Mesothelial cell of epicardium (in vitro differentiated cells): ENCODE data around the gene DFFA. TPM values are rescaled to one million over a fixed set of nuclear protein-coding genes. Genes with fewer than 3 reads are reported as not detected.

Experiments
- DNase-seq, 2 experiments: peaks; one replicate each; pipeline ENCODE4 v3.0.0; 2021; ENCODE audit warnings: low spot score in 2 of 2; ENCODE audit not compliant: unreplicated experiment in 2 of 2
- H3K27ac Mint-ChIP-seq: 2 replicates; pipeline ENCODE4 v1.8.0; 2021; ENCODE audit warnings: mixed read lengths
- H3K27me3 Mint-ChIP-seq: 2 replicates; pipeline ENCODE4 v1.8.0; 2021; ENCODE audit warnings: low read depth, mixed read lengths
- H3K36me3 Mint-ChIP-seq: 2 replicates; pipeline ENCODE4 v1.8.0; 2021; ENCODE audit warnings: mixed read lengths
- H3K4me1 Mint-ChIP-seq: 2 replicates; pipeline ENCODE4 v1.8.0; 2021; ENCODE audit warnings: mixed read lengths
- H3K4me3 Mint-ChIP-seq: 2 replicates; pipeline ENCODE4 v1.8.0; 2021; ENCODE audit warnings: mild to moderate bottlenecking, moderate library complexity, mixed read lengths
- H3K9me3 Mint-ChIP-seq: 2 replicates; pipeline ENCODE4 v1.8.0; 2021; ENCODE audit warnings: mixed read lengths
- total RNA-seq: library from RNA; stranded (reverse); gene quantifications from 3 replicates; pipeline ENCODE4 v1.2.1, GENCODE V29; 2021
- TF ChIP-seq, protein P1 (sequence below): fragments of 200-600 bp; sonication (generic); IDR thresholded peaks from one replicate; pipeline ENCODE4 v1.5.0; 2021; ENCODE audit warnings: antibody characterized with exemption; ENCODE audit not compliant: unreplicated experiment

Gene DFFA
- total RNA-seq, 1 donor from 2014 or later, result 51.4 TPM

DNA sequence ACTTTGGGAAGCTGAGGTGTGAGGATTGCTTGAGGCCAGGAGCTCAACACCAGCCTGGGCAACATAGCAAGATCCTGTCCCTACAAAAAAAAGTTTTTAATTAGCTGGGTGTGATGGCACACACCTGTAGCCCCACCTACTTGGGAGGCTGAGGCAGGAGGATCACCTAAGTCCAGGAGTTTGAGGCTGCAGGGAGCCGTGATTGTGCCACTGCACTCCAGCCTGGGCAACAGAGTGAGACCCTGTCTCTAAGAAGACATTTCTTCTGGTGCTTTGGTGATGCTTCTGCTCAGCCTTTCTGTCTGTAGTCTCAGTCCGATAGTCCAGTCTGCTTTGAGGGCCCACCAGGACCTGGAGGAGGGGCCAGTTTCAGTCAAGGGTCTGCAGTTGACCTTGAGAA is 65.1 kb downstream of the DFFA start:
- Mint-ChIP-seq H3K4me3 (no peak overlapping the region), H3K27ac (no peak overlapping the region), H3K27me3 (no peaks in the 10 kb centered on the region), H3K36me3 (peaks cover 46% of the 10 kb centered on the region), H3K9me3 (no peaks in the 10 kb centered on the region), H3K4me1 (no peaks in the 10 kb centered on the region)
- no peak for DNase-seq
- TF ChIP-seq, protein P1, sequence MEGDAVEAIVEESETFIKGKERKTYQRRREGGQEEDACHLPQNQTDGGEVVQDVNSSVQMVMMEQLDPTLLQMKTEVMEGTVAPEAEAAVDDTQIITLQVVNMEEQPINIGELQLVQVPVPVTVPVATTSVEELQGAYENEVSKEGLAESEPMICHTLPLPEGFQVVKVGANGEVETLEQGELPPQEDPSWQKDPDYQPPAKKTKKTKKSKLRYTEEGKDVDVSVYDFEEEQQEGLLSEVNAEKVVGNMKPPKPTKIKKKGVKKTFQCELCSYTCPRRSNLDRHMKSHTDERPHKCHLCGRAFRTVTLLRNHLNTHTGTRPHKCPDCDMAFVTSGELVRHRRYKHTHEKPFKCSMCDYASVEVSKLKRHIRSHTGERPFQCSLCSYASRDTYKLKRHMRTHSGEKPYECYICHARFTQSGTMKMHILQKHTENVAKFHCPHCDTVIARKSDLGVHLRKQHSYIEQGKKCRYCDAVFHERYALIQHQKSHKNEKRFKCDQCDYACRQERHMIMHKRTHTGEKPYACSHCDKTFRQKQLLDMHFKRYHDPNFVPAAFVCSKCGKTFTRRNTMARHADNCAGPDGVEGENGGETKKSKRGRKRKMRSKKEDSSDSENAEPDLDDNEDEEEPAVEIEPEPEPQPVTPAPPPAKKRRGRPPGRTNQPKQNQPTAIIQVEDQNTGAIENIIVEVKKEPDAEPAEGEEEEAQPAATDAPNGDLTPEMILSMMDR, result no peak

Other genes with a start within 250 kb of the DFFA start
- 167 to 169 TPM (median 168 TPM) in 3 replicates for gene PGD, start 73.5 kb downstream of the DFFA start, total RNA-seq
- gene CENPS, start 42.1 kb downstream of the DFFA start, total RNA-seq, result 11.8 to 12.4 TPM (median 12.1 TPM) in 3 replicates
- gene CORT, start 22.5 kb downstream of the DFFA start, total RNA-seq, result 0.70 to 0.89 TPM (median 0.83 TPM) in 3 replicates
- gene PEX14, start 2.4 kb upstream of the DFFA start, total RNA-seq, result 29.7 to 31.4 TPM (median 30.9 TPM) in 3 replicates